Measurements from ENCODE around the gene VMAC.
"Not testable (repeated sequence)": the region's sequence is repeated elsewhere in the genome, so short reads cannot be mapped to it uniquely, and the experiment has no call there.

VMAC gene

DNA sequence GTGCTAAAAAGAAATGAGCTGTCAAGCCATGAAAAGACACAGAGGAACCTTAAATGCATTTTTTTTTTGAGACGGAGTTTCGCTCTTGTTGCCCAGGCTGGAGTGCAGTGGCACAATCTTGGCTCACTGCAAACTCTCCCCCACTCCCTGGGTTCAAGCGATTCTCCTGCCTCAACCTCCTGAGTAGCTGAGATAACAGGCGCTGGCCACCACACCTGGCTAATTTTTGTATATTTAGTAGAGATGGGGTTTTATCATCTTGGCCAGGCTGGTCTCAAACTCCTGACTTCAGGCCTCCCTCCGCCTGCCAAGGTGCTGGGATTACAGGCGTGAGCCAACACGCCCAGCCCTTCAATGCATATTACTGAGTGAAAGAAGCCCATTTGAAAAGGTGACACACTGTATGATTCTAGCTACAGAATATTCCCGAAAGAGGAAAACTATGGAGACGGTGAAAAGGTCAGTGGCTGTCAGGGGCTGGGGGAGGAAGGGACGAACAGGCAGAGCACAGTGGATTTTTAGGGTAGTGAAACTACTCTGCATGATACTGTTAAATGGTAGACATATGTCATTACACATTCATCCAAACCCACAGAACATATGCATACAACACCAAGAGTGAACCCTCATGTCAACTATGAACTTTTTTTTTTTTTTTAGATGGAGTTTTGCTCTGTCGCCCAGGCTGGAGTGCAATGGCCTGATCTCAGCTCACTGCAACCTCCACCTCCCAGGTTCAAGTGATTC is 20.4 kb upstream of the VMAC start:
- FAIRE-seq = not testable (repeated sequence)

DNA sequence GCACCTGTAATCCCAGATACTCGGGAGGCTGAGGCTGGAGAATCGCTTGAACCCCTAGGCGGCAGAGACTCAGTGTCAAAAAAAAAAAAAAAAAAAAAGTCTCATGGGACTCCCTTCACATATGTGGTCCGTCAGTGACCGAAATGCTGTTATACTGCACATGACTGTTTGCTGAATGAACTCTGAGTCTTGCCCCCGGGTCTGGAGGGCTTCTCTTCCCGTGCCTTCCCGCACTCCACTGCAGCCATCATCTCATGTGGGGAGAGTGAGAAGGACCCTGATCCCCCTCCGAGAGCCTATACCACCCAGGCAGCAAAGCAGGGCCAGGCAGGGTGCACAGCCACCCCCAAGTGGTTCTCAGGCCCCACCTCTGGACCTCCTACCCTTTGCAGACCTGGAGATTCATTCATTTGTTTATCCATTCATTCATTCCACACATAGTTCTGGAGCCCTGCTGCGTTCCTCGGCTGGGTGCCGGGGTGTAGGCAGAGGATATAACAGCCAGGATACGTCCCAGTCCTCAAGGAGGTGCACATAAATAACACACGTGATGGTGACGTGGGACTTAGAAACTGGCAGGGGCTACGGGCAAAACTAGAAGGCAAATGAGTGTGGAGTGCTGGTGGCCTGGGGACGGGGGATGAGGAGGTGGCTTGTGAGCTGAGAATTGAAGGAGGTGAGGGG is 15.2 kb upstream of the VMAC start:
- FAIRE-seq = no peak

DNA sequence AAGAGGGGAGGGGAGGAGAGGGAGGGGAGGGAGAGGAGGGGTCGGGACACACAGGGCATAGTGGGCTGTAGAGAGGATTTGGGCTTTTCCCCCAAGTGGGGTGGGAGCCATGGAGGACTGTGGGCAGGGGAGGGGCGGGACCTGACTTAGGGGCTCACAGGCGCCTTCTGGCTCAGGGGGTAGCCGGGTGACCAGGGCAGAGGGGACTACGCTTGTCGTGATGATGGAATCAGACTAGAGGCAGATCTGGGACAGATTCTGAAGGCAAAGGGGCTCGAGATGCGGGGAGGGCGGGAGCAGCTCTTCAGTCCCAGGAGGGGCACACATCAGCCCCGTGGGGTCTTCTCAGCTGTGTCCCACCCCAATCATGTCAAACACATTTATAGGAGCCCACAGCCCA is 14.6 kb upstream of the VMAC start:
- FAIRE-seq = no peak

DNA sequence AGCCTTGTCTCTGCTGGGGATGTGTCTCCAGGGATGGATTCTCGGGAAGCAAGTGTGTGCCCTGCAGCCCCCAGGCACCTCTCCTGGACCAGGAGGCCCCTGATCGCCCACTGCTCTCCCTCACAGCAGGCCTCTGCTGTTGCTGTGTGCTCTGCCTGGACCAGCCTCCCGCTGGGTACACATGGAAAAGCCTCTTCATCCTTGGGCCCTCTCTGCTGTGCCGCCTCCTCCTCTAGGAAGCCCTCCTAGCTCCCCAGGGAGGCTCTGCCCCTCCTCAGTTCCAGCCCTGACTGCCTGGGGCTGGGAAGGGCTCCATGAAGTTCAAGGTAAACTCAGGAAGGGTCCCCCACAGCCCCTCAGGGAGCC is 13.1 kb upstream of the VMAC start:
- no peak for FAIRE-seq

DNA sequence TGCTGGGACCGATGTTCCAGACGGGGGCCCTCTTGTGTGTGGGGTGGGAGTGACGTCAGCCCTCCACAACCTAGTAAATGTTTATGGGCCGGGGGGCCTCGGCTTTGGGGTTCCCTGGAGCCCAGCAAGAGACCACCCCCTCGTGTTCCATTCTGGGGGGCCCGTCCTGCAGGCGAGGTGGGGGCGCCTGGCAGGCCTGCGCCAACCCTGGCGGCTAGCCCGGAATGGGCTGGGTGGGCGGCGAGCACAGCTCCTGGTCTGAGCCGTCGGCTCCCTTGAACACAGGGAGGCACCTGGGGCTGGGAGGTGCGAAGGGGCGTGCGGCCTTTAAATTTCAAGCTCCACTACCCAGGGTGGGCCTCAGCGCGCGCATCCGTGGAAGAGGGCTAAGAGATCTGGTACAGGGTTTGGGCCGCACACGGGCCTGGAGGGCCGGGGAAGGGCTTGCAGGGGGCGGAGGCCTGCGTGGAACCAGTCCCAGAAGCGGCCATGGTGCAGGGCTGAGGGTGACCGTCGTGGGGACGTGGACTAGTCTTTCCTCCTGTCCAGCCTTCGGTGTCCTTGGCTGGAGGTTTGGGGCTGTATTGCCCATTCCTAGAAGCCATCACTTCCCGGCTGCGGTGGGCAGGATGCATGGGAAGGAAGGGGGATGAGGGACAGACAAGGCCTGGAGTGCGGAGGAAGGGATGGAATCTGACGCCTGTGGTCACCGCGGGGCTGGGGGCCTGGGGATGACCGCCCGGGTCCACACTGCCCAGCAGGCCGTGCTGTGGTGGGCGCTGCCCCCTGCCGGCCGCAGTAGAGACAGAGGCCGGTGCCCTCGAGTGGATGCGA is 12.5 kb upstream of the VMAC start:
- FAIRE-seq = no peak

DNA sequence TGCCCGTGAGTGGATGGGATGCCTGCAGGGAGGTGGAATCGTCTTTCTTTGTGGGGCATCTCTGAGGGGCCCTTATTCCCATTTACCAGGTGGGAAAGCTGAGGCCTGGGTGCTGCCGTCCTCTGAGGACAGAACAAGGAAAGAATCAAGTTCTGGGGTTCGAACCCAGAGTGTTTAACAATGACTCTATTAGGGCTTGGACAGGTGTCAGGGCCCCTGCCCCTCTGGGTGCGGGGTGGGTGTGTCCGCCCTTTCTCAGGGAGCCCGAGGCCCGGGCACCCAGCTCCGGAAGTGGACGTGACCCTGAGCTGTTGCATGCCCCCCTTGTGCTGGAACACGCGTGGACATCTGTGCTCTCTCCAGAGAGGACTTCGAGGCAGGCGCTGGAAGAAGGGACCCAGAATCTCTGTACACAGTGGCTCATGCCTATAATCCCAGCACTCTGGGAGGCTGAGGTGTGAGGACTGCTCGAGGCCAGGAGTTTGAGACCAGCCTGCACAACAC is 11.8 kb upstream of the VMAC start:
- FAIRE-seq = no peak

DNA sequence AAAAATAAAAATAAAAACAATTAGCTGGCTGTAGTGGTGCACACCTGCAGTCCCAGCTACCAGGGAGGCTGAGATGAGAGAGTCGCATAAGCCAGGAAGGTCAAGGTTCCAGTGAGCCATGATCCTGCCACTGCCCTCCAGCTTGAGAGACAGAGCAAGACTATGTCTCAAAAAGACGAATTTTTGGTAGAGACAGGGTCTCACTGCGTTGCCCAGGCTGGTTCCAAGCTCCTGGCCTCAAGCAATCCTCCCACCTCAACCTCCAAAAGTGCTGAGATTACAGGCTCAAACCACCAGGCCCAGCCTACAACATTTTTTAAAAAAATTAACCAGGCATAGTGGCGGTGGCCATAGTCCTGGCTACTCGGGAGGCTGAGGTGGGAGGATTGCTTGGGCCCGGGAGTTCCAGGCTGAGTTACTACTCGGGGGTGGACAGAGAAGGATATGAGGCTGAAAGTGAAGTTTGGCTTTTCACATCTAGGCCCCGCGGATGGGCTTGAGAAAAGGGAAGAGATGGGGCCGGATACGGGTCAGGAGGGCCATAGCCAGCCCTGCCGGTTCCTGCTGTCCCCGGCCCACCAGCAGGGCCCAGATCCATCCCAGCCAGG is 11.3 kb upstream of the VMAC start:
- no peak for FAIRE-seq

DNA sequence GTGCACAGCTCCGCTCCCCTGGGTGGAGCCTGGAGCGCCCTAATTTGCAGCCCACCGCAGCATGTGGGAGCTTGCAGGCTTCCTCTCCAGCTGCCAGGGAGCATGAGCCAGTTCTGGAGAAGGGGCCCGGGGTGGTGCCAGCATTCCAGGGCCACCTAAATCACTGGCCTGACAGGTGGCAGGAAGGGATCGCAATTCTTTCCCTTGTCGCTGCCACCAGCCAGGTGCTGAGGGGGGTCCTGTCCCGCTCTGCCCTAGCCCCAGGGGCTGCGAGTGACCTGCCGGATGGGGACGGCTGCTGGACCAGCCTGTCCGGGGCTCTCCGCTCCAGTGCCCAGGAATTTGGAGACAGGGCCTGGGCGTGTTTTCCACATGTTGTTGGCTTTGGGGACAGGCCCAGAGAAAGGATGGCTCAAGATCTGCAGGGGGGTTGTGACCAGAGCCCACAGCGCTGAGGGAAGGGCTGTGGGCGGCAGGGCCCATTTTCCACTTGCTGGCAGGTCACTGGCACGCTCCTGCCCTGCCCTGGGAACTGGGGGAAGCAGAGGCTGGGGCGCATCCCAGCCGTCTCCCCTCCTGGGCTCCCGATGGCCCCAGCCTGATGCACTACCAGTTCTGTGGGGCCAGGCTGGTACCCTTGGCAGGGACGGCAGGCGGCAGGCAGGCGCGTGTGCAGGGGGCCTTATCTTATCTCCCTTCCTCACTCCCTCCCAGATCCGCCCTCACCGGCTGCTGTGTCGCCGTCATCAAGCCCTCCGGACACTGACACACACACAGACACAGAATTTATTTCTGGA is 10.6 kb upstream of the VMAC start:
- no peak for FAIRE-seq

DNA sequence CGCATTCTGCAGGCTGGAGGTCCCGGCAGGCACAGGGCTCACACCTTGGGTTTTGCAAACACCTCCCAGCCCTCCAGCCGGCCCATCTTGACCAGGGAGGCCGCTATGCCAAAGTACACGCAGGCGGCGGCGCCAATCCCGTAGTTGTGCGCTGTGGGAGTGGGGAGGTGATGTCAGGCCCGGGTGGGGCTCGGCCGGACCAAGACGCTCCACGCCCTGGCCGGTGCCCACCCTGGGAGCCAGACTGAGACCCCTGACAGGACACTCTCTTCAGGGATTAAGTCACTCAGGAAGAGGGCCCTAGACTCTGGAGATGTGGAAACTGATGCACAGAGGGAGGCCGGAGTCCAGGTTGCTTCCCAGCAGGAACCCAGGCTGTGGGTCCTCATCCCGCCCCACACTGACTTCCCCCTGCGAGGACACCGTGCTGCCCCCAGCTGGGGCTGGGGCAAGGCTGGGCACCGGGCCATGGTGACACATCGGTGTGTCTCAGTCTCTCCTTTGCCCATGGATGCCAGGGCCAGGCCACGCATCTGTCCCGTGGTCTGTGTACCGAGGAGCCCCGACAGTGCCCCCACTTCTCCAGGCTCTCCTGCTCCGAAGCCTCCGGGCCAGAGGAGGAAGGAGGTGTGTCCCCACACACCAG is 9.8 kb upstream of the VMAC start:
- no peak for FAIRE-seq

DNA sequence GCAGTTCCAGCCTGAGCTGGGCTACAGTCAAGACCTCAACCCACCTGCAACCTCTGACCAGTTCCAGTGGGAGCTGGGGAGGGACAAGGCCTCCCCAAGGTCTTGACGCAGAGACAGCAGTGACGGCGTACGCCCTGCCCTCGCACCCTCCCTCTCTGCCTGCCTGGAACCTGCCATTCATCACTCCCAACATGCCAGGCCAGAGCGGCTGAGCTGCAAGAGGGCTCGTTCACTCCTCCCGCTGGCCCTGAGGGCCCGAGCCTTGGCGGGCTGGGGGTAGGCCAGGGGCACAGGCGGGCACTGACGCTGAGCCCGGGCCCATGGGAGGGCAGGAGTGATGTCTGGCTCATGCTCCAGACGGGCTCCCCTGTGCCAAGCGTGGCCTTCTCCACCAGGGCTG is 9.3 kb upstream of the VMAC start:
- no peak for FAIRE-seq

DNA sequence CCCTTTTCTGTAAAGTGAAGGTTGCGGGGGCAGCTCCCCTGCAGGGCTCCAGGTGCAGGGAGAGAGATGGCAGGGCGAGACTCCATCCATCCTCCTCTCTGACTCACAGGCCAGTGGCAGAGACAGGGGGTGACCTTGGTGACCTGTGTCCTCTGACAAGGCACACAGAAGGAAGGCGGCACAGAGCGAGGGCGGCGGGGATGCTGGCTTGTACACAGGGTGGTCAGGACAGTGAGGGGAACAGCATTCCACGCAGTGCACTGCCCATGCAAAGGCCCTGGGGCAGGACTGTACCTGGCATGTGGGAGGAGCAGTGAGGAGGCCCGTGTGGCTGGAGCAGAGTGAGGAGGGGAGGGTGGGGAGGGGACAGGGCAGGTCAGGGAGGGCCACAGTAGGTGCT is 8.8 kb upstream of the VMAC start:
- FAIRE-seq = no peak

DNA sequence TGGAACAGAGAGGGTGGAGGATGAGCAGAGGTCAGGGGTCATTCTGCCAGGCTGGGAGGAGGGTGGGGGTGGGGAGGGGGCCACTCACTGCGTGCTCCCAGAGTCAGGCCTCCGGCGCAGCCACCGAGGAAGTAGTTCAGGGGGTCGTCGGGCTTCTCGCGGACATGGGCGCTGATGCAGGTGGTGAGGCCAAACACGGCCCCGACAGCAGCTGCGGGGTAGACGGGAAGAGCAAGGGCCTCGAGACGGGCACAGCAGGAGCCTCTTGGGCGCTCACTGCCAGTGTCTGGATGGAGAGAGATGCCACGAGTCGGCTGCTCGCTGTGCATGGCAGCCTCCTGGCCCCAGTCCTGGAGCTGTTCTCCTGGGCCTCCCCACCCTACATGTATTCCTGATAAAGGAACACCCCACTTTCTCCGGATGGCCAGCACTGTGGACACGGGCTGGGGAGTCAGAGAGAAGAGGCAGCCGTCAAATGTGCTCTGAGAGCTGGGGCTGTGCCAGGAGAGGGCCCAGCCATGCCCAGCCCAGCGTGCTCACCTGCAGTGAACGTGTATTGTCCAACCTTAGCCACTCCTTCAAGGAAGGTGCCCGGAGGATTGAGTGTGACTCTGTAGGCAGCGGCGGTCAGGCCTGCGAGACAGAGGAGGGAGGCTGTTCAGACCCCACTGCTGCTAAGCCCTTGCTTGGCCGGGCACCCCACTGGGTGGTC is 8.2 kb upstream of the VMAC start:
- no peak for FAIRE-seq

DNA sequence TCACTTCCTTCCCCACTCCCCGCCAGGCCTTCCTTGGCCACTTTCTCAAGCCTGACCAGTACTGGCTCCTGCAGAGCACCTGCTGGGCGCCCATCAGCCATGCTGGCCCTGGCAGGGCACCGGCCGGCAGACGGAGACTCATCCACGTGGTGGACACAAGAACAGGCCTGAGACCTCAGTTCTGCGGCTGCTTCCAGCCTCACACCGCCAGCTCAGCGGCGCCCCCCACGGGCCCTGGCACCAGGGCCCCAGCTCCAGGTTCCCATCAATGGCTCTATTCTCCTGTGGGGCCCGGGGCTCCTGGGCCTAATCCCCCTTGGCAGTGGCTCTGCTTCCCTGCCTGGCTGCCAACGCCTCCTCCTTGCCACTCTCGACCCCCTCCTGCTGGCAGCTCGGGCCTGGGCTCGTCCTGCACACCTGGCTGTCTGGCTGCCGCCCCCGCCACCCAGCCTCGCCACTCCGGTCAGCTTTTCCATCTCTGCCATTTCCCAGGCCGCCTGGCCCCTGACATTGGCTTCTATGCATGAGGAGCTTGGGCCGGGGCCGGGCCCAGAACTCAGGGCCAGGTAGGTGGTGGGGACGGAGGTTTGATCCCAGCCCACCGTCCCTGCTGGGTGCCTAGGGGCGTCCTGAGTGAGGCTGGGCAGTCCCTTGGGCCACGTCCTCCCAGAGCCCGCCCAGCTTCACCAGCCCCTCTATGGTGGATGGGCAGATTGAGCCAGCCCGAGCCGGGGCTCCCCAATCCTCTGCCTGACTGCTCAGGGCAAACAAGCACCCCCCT is 7.3 kb upstream of the VMAC start:
- no peak for FAIRE-seq

DNA sequence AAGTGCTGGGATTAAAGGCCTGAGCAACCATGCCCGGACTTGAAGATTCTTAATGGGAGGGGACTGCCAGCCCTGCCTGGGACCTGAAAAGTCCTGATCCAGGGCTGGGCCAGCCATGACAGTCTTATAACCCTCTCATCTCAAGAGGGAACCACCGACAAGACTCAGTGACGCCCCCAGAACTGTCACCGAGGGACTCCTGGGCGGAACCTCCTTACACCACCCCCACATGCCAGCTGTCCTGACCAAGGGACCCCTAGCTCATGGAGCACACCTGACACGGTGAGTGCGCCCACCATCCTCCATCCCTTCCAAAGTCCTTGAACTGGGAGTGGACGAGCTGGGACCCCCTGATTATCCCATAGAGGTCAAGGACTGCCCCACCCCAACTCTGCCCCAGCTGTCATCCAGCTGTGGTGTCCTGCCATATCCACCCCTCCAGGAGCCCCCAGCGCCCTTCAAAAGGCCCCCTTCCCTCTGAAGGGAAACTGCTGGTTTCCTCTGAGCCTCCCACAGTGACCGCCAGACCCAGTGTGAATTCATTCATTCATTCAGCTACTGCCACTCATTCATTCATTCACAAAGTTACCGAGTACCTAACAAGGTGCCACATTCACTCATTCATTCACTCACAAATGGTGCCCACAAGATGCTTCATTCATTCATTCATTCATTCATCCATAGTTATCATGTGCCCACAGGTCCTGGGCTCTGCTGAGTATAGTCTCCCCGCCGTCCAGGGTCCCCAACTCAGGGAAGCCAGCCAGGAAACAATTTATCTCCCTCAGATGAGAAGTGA is 4.7 kb upstream of the VMAC start:
- no peak for FAIRE-seq

DNA sequence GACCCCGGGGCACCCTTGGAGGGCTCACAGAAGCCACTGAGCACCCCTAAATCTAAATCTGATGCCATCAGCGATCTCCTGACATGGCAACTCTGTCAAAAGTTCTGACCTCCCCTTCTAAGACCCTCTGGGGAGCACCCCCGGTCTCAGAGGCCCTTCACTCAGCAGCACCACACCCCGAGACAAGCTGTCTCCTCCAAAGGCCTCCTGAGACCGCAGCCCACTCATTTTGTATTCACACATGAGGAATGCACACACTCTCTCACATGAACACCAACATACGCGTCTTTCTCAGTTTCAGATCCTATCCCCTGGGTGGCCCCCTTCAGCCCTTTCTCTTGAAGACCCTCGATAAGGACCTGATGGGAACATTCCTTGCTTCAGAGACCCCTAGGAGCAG is 3.7 kb upstream of the VMAC start:
- no peak for FAIRE-seq

DNA sequence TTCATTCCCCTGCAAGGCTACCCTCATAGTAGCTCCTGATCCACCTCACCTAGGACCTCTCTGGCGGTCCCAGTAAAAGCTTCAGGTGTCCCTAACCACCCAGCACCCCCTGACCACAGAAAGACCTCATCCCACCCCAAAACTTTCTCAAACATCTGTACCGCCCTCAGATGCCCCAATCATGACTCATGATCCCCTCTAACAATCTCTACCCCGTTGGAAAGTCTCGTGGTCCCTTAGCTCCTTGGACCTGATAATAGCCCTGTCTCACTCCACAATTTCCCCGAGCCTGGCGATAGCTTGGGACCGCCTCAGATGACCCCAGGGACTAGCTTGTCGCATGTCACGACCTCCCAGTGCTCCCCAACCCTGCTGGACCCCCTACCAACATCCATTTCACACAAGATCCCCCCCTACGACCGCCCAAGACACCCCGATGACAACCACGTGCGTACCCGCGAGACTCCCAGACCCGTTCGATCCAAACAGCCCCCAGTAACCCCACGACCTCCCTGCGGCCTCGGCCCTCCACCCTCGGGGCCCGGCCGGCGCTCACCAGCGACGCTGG is 1.5 kb upstream of the VMAC start:
- FAIRE-seq = no peak

DNA sequence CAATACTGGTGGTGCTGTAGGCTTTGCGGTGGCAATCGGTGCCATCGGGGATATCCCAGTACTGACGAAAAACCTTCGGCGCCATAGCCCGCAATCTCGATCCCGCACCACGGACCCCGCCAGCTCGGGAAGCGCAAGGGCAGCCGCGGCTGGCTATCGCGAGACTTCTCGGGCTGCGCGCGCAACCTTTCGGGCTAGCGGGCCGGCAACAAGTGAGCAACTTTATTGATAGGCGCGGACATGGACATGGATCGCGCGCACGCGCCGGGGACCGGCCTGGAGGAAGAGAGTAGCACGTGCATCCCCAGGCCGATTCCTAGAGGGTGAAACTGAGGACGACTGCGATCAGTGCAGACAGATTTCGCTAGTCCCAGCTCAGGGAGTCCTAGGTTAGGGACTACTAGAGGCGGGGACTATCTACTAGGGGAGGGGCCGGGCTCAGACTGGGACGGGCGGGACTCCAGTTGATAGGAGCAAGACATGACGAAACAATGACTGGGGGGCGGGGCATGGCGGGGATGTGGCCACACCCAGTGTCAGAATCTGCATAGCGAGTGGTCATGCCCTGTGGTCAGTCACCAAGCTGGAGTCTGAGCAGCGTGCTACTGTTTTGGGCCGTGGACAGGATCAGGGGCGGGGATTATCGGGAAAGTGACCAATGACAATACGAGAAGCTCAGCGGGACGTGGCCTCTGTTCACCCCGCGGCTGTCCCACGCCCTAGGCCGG is 884 bp upstream of the VMAC start, which contains the start of gene NDUFA11:
NDUFA11 (minus strand) TSS at position 167 of the 728 bp plus-strand sequence; CDS start at position 85, 82 bp downstream.
- FAIRE-seq = no peak

DNA sequence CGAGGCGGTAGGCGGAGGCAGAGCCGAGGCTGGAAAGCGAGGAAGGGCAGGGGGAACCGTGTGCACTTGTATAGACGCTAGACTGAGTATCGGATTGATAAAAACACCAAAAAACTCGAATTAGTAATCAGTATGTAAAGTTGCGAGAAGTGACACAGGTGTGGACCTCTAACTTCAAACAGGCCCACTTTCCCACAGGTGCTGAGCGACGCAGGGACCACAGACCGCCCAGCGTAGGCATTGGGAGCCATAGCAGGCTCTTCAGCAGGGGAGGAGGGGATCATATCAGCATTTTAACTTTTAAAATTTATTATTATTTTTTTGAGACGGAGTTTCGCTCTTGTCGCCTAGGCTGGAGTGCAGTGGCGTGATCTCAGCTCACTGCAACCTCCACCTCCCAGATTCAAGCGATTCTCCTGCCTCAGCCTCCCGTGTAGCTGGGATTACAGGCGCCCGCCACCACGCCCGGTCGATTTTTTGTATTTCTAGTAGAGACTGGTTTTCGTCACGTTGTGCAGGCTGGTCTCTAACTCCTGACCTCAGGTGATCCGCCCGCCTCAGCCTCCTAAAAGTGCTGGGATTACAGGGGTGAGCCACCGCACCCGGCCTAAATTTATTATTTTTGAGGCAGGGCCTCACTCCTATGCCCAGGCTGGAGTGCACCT is 574 bp downstream of the VMAC start:
- no peak for FAIRE-seq

All from TTC549 (cell line).